K562 (cell line): ENCODE data around the gene ARSK. TPM values are rescaled to one million over a fixed set of nuclear protein-coding genes. Genes with fewer than 3 reads are reported as not detected.

ENCODE experiments used
- ATAC-seq: fragments of 200-7000 bp; cut with Tn5 transposase; 3 replicates; pipeline ENCODE4 v1.9.1; 2020; ENCODE audit warnings: moderate library complexity
- BruUV-seq: library from RNA; stranded (reverse); fragments of 400-500 nt; replicated peaks from 2 replicates; lab custom pipeline; 2021; lab: Mats Ljungman, UMichigan
- CTCF ChIA-PET: fragments of 300-600 bp; formaldehyde crosslinking; extraction: SDS; loops from one replicate; lab custom pipeline; 2021; ENCODE audit warnings: low intra/inter-chr PET ratio; lab: Yijun Ruan, JAX
- POLR2A ChIA-PET: fragments of 300-600, 350-650 bp; sonication (Branson Sonifier 250); formaldehyde crosslinking; extraction: SDS; loops from one replicate; lab custom pipeline; 2021; ENCODE audit warnings: antibody characterized with exemption, inconsistent platforms; lab: Yijun Ruan, JAX
- DNase-seq, 4 experiments: peaks; one replicate each; pipeline versions ENCODE4 v3.0.0 to v3.0.0-alpha.2; 2011 to 2018; ENCODE audit warnings: low spot score in 3 of 4, mixed read lengths in 3 of 4; ENCODE audit errors: extremely low read depth in 1 of 4
- FAIRE-seq: peaks from 2 replicates; lab custom pipeline; 2011; peaks lifted over from hg19 to GRCh38; lab: Jason Lieb, UNC
- H2AFZ ChIP-seq: 2 replicates; pipeline ENCODE4 v1.6.0; 2011; ENCODE audit warnings: low read depth, low read length, control low read depth, inconsistent platforms
- H3K27ac ChIP-seq: fragments of 200-600 bp; 3 replicates; pipeline ENCODE4 v1.8.0; 2011; ENCODE audit warnings: low read depth, mild to moderate bottlenecking, control low read depth, inconsistent platforms, low read length, moderate library complexity, mixed read lengths; ENCODE audit errors: extremely low read depth
- H3K27me3 ChIP-seq, 2 experiments: fragments of 300-600 bp in 1 of 2; 2 replicates in 1 of 2; 3 replicates in 1 of 2; pipeline versions ENCODE4 v1.6.0 to v1.8.0; 2011; ENCODE audit warnings: inconsistent platforms in 2 of 2, low read length in 2 of 2, mild to moderate bottlenecking in 1 of 2, mixed read lengths in 1 of 2, moderate library complexity in 1 of 2; ENCODE audit not compliant: control insufficient read depth in 2 of 2, insufficient read depth in 2 of 2
- H3K36me3 ChIP-seq: fragments of 300-600 bp; 3 replicates; pipeline ENCODE4 v1.8.0; 2011; ENCODE audit warnings: mild to moderate bottlenecking, low read length, inconsistent platforms; ENCODE audit not compliant: control insufficient read depth, insufficient read depth
- H3K4me1 ChIP-seq, 2 experiments: fragments of 200-600 bp in 1 of 2; replicated peaks in 1 of 2; 2 replicates in 1 of 2; 3 replicates in 1 of 2; pipeline versions ENCODE4 v1.5.1 to v1.8.0; 2011; ENCODE audit warnings: inconsistent platforms in 2 of 2, low read length in 2 of 2, mild to moderate bottlenecking in 1 of 2, mixed read lengths in 1 of 2, moderate library complexity in 1 of 2; ENCODE audit not compliant: control insufficient read depth in 2 of 2, insufficient read depth in 2 of 2
- H3K4me2 ChIP-seq: 2 replicates; pipeline ENCODE4 v1.6.1; 2011; ENCODE audit warnings: low read length, control low read depth, inconsistent platforms, mixed read lengths; ENCODE audit not compliant: insufficient read depth
- H3K4me3 ChIP-seq: fragments of 200-600 bp; sonication (generic), shearing (Covaris generic); 2 replicates; pipeline ENCODE4 v1.5.1; 2016; ENCODE audit warnings: control low read depth, inconsistent platforms
- H3K79me2 ChIP-seq: fragments of 200-600 bp; 3 replicates; pipeline ENCODE4 v1.8.0; 2011; ENCODE audit warnings: low read length, inconsistent platforms; ENCODE audit not compliant: control insufficient read depth, insufficient read depth
- H3K9ac ChIP-seq, 2 experiments: 2 replicates each; pipeline versions ENCODE4 v1.6.0 to v1.6.1; 2011; ENCODE audit warnings: low read depth in 2 of 2, low read length in 2 of 2, control low read depth in 1 of 2, inconsistent platforms in 1 of 2, mild to moderate bottlenecking in 1 of 2, mixed read lengths in 1 of 2; ENCODE audit not compliant: insufficient read depth in 1 of 2
- H3K9me1 ChIP-seq: one replicate; pipeline ENCODE4 v1.6.0; 2011; ENCODE audit warnings: inconsistent platforms, mild to moderate bottlenecking, low read length, moderate library complexity; ENCODE audit not compliant: control insufficient read depth, insufficient read depth
- H3K9me3 ChIP-seq: replicated peaks from 2 replicates; pipeline ENCODE4 v1.5.1; 2011; ENCODE audit warnings: low read depth, low read length, inconsistent platforms; ENCODE audit not compliant: control insufficient read depth, insufficient read depth
- H4K20me1 ChIP-seq: replicated peaks from 2 replicates; pipeline ENCODE4 v1.6.1; 2011; ENCODE audit warnings: low read length, inconsistent platforms, mixed read lengths; ENCODE audit not compliant: control insufficient read depth, insufficient read depth
- ARID3A ChIP-seq: IDR thresholded peaks from 2 replicates; pipeline ENCODE4 v1.6.1; 2012; ENCODE audit warnings: low read depth, low read length, improper control_type of control experiment, borderline replicate concordance
- CSDE1 ChIP-seq, 2 experiments: fragments of 450-650 bp; IDR thresholded peaks; 2 replicates each; pipeline ENCODE4 v1.6.1; 2016; ENCODE audit warnings: mild to moderate bottlenecking in 1 of 2
- FOXO4 ChIP-seq: fragments of 450-650 bp; formaldehyde crosslinking; IDR thresholded peaks from 2 replicates; pipeline ENCODE4 v1.4.0; 2020; ENCODE audit warnings: mild to moderate bottlenecking, moderate library complexity
- KDM2B ChIP-seq: fragments of 250-450 bp; sonication (Bioruptor Pico); IDR thresholded peaks from 2 replicates; pipeline ENCODE4 v1.8.0; 2021; ENCODE audit warnings: mild to moderate bottlenecking, moderate library complexity
- MBD2 ChIP-seq: sonication (generic); IDR thresholded peaks from 2 replicates; pipeline ENCODE4 v1.6.1; 2016; ENCODE audit warnings: low read depth, borderline replicate concordance
- MYC ChIP-seq, 2 experiments: fragments of 250-450 bp in 1 of 2; sonication (Bioruptor Pico) in 1 of 2; IDR thresholded peaks; 2 replicates each; pipeline versions ENCODE4 v1.5.1 to v1.6.1; 2012 to 2021; ENCODE audit warnings: low read depth in 2 of 2, borderline replicate concordance in 1 of 2, improper control_type of control experiment in 1 of 2, low read length in 1 of 2, mild to moderate bottlenecking in 1 of 2, moderate library complexity in 1 of 2
- POLR2B ChIP-seq: fragments of 450-650 bp; IDR thresholded peaks from 2 replicates; pipeline ENCODE4 v1.6.1; 2018; ENCODE audit warnings: low read depth; ENCODE audit not compliant: partially characterized antibody
- SIN3A ChIP-seq, 2 experiments: fragments of 150-350 bp in 1 of 2; IDR thresholded peaks; 2 replicates each; pipeline ENCODE4 v1.6.1; 2011 to 2016; ENCODE audit warnings: borderline replicate concordance in 2 of 2, low read depth in 2 of 2, low read length in 2 of 2, mild to moderate bottlenecking in 2 of 2, moderate library complexity in 2 of 2; ENCODE audit not compliant: control insufficient read depth in 1 of 2
- ZNF184 ChIP-seq: sonication (generic); formaldehyde crosslinking; IDR thresholded peaks from 2 replicates; pipeline ENCODE4 v1.5.0; 2020; ENCODE audit warnings: missing genetic modification reagents
- ZNF512 ChIP-seq: IDR thresholded peaks from 2 replicates; pipeline ENCODE4 v1.6.1; 2016; ENCODE audit warnings: missing genetic modification characterization, missing compliant biosample characterization
- ZNF785 ChIP-seq: fragments of 250-450 bp; sonication (Bioruptor Pico); IDR thresholded peaks from 2 replicates; pipeline ENCODE4 v1.4.0; 2020; ENCODE audit warnings: mild to moderate bottlenecking
- in situ Hi-C: fragments of 300-500 bp; cut with MboI; formaldehyde crosslinking; loops from 4 replicates; pipeline ENCODE4 v1.15.0; 2018; ENCODE audit warnings: inconsistent platforms, mixed read lengths
- intact Hi-C: fragments of 100-400 bp; cut with micrococcal nuclease; formaldehyde crosslinking; loops from 2 replicates; pipeline ENCODE4 v1.14.2; 2022
- polyA plus RNA-seq, 8 experiments: library from polyadenylated mRNA; depleted of rRNA in 4 of 8; stranded (reverse) in 5 of 8; unstranded in 3 of 8; fragments of >200 nt; fragmentation: Nextera tagmentation in 2 of 8; fragmentation: Illumina TruSeq in 1 of 8; extraction: Ambion mirVana in 2 of 8; extraction: Trizol in 1 of 8; gene quantifications; 2 replicates each; pipeline versions ENCODE4 v1.2.1 to v1.2.3, GENCODE V29; 2011 to 2014; ENCODE audit warnings: inconsistent platforms in 1 of 8, missing spikeins in 1 of 8
- total RNA-seq, 7 experiments: library from RNA; depleted of rRNA in 6 of 7; stranded (reverse); fragments of >200 nt in 6 of 7; fragmentation: Illumina TruSeq in 2 of 7; extraction: Trizol in 2 of 7; gene quantifications; 2 replicates each; pipeline versions ENCODE4 v1.2.1 to v1.2.3, GENCODE V29; 2011 to 2021; ENCODE audit warnings: low replicate concordance in 1 of 7

ARSK gene
- total and polyA plus RNA-seq, 9 of the 15 experiments (the other 6 are each of a cell fraction or from before 2014, with no cell fraction given) = 2.7 to 9.4 (median 7.1) TPM

- Histone ChIP-seq H2AFZ (no peak overlapping the region), H3K9ac (no peak overlapping the region), H3K27ac (no peak overlapping the region), H3K4me1 (peaks cover 4 to 5% of the 10 kb centered on the region in 2 experiments; a peak in 1 of 5 replicates), H3K4me2 (no peak overlapping the region), H4K20me1 (no peaks in the 10 kb centered on the region), H3K9me3 (no peaks in the 10 kb centered on the region), H3K4me3 (no peak overlapping the region), H3K9me1 (no peaks in the 10 kb centered on the region), H3K79me2 (peaks cover 28% of the 10 kb centered on the region), H3K27me3 (no peaks in the 10 kb centered on the region), H3K36me3 (peaks cover 67% of the 10 kb centered on the region)
- in situ Hi-C loops (loop anchor here (10.0 kb wide), 1 partner anchor 216 kb away; no protein-coding TSS in a partner anchor), intact Hi-C loops (no loop called here)
- ChIA-PET POLR2A (interaction anchor here (1.5 kb wide), 1 partner anchor 15 kb away, joined by 4 read pairs; no protein-coding TSS in a partner anchor), CTCF (no interaction called here)
- TF ChIP-seq FOXO4 = no peak
- no peak for TF ChIP-seq KDM2B (CRISPR knock-in tag)
- no peak for TF ChIP-seq MBD2
- no peak for TF ChIP-seq ZNF512
- TF ChIP-seq ZNF184 = no peak
- TF ChIP-seq ZNF785 = no peak
- no peak for TF ChIP-seq SIN3A (IDR thresholded peaks at IDR 0.05; ENCODE audit: borderline replicate concordance in 2 of 2, control insufficient read depth in 1 of 2, low read depth in 2 of 2, low read length in 2 of 2)
- TF ChIP-seq ARID3A = no peak
- no peak for TF ChIP-seq MYC (IDR thresholded peaks at IDR 0.05; ENCODE audit: low read depth, low read length)
- no peak for TF ChIP-seq MYC (CRISPR knock-in tag; IDR thresholded peaks at IDR 0.05; ENCODE audit: borderline replicate concordance, low read depth)
- no peak for TF ChIP-seq POLR2B
- TF ChIP-seq CSDE1 (IDR thresholded peaks at IDR 0.05) = no peak
- no TSS peak for BruUV-seq
- DNase-seq = no peak
- no peak for FAIRE-seq
- ATAC-seq = no peak
Observed at GRCh38 chr5:95549030-95549429, 5.9 kb upstream of the ARSK start.
